HepG2 (cell line): ENCODE results near the gene UNC13D. TPM values are rescaled to one million over a fixed set of nuclear protein-coding genes. Genes with fewer than 3 reads are reported as not detected.

Source experiments
- ATAC-seq: fragments of 200-7000 bp; cut with Tn5 transposase; 3 replicates; pipeline ENCODE4 v1.9.1; 2020; ENCODE audit warnings: mild to moderate bottlenecking, moderate library complexity
- BruUV-seq: library from RNA; stranded (reverse); fragments of 400-500 nt; replicated peaks from 2 replicates; lab custom pipeline; 2021; lab: Mats Ljungman, UMichigan
- CTCF ChIA-PET: fragments of 300-600 bp; formaldehyde crosslinking; extraction: SDS; loops from one replicate; lab custom pipeline; 2021; ENCODE audit warnings: low total read pairs, inconsistent platforms, low intra/inter-chr PET ratio; lab: Yijun Ruan, JAX
- POLR2A ChIA-PET: fragments of 350-600 bp; sonication (Branson Sonifier 250); formaldehyde crosslinking; loops from one replicate; lab custom pipeline; 2020; ENCODE audit warnings: antibody characterized with exemption, inconsistent platforms; lab: Yijun Ruan, JAX
- DNase-seq: peaks from one replicate; pipeline ENCODE4 v3.0.0-alpha.2; 2015; ENCODE audit warnings: low spot score
- FAIRE-seq: peaks from 3 replicates; lab custom pipeline; 2011; peaks lifted over from hg19 to GRCh38; lab: Jason Lieb, UNC
- H2AFZ ChIP-seq: one replicate; pipeline ENCODE4 v1.6.1; 2011; ENCODE audit warnings: low read length, inconsistent platforms
- H3K27ac ChIP-seq: fragments of 300-600 bp; 3 replicates; pipeline ENCODE4 v1.8.0; 2011; ENCODE audit warnings: mixed run types, mild to moderate bottlenecking, mixed read lengths, low read length, inconsistent platforms; ENCODE audit not compliant: insufficient read depth; ENCODE audit errors: extremely low read length
- H3K27me3 ChIP-seq, 2 experiments: fragments of 200-600 bp in 1 of 2; 2 replicates in 1 of 2; 3 replicates in 1 of 2; pipeline versions ENCODE4 v1.6.0 to v1.8.0; 2011; ENCODE audit warnings: low read length in 2 of 2, mild to moderate bottlenecking in 2 of 2, moderate library complexity in 2 of 2, inconsistent platforms in 1 of 2; ENCODE audit not compliant: insufficient read depth in 2 of 2, control insufficient read depth in 1 of 2
- H3K36me3 ChIP-seq, 2 experiments: fragments of 200-600 bp in 1 of 2; replicated peaks in 1 of 2; 2 replicates in 1 of 2; 3 replicates in 1 of 2; pipeline versions ENCODE4 v1.5.1 to v1.8.0; 2011; ENCODE audit warnings: low read length in 2 of 2, inconsistent platforms in 1 of 2; ENCODE audit not compliant: insufficient read depth in 2 of 2, control insufficient read depth in 1 of 2
- H3K4me1 ChIP-seq: 2 replicates; pipeline ENCODE4 v1.5.1; 2012; ENCODE audit warnings: low read length, inconsistent platforms; ENCODE audit not compliant: insufficient read depth
- H3K4me2 ChIP-seq: 2 replicates; pipeline ENCODE4 v1.6.0; 2011; ENCODE audit warnings: low read depth, low read length, inconsistent platforms
- H3K4me3 ChIP-seq, 3 experiments: fragments of 200-600 bp in 1 of 3; sonication (generic), shearing (Covaris generic) in 1 of 3; replicated peaks in 1 of 3; 2 replicates each; pipeline ENCODE4 v1.5.1; 2011 to 2016; ENCODE audit warnings: low read length in 3 of 3, inconsistent platforms in 2 of 3, low read depth in 2 of 3, mild to moderate bottlenecking in 2 of 3, control low read depth in 1 of 3, mixed read lengths in 1 of 3; ENCODE audit not compliant: insufficient read depth in 1 of 3
- H3K79me2 ChIP-seq: one replicate; pipeline ENCODE4 v1.6.1; 2011; ENCODE audit warnings: low read length, inconsistent platforms; ENCODE audit not compliant: insufficient read depth
- H3K9ac ChIP-seq: 2 replicates; pipeline ENCODE4 v1.6.0; 2011; ENCODE audit warnings: mild to moderate bottlenecking, low read depth, low read length, inconsistent platforms; ENCODE audit not compliant: insufficient read depth
- H3K9me3 ChIP-seq: 2 replicates; pipeline ENCODE4 v1.5.1; 2012; ENCODE audit warnings: mild to moderate bottlenecking, low read length
- H4K20me1 ChIP-seq: 2 replicates; pipeline ENCODE4 v1.6.0; 2011; ENCODE audit warnings: inconsistent platforms, mild to moderate bottlenecking, low read length, moderate library complexity; ENCODE audit not compliant: insufficient read depth
- AGO2 ChIP-seq: fragments of 200-400 bp; formaldehyde crosslinking; optimal IDR thresholded peaks from 2 replicates; pipeline ENCODE3; 2017; ENCODE audit warnings: mild to moderate bottlenecking, low read depth, low read length, moderate library complexity
- HDAC1 ChIP-seq: sonication (generic); formaldehyde crosslinking; IDR thresholded peaks from 2 replicates; pipeline ENCODE4 v1.5.1; 2020; ENCODE audit warnings: mild to moderate bottlenecking, missing genetic modification reagents
- HNRNPL ChIP-seq: fragments of 200-400 bp; formaldehyde crosslinking; IDR thresholded peaks from 2 replicates; pipeline ENCODE4 v1.6.1; 2017; ENCODE audit warnings: mild to moderate bottlenecking, low read depth, low read length
- KLF9 ChIP-seq: IDR thresholded peaks from 2 replicates; pipeline ENCODE4 v1.6.1; 2016; ENCODE audit warnings: low read depth
- PAX8 ChIP-seq: sonication (generic); formaldehyde crosslinking; IDR thresholded peaks from 2 replicates; pipeline ENCODE4 v1.8.0; 2022; ENCODE audit warnings: mild to moderate bottlenecking, missing genetic modification reagents, borderline replicate concordance
- PLRG1 ChIP-seq: fragments of 450-650 bp; conservative IDR thresholded peaks from 2 replicates; pipeline ENCODE4 v1.6.1; 2016
- RBFOX2 ChIP-seq: fragments of 200-400 bp; formaldehyde crosslinking; IDR thresholded peaks from 2 replicates; pipeline ENCODE4 v1.6.1; 2017; ENCODE audit warnings: low read depth, mild to moderate bottlenecking, low read length
- ZNF720 ChIP-seq: sonication (generic); formaldehyde crosslinking; IDR thresholded peaks from 2 replicates; pipeline ENCODE4 v1.4.0; 2020; ENCODE audit warnings: missing genetic modification reagents
- WGBS: methylation state at CpG from one replicate; pipeline ENCODE4 v1.1.6; 2017; ENCODE audit warnings: low lambda C conversion rate; 5-methylcytosine and 5-hydroxymethylcytosine counted together
- in situ Hi-C: cut with HindIII; loops from 2 replicates; pipeline ENCODE4 v1.10.0; 2017; ENCODE audit warnings: low pct_unique_long_range_greater_than_20kb; ENCODE audit not compliant: extremely low pct_ligation_motif_present
- intact Hi-C: fragments of 100-400 bp; cut with micrococcal nuclease; formaldehyde crosslinking; loops from one replicate; pipeline ENCODE4 v1.10.0; 2022; ENCODE audit not compliant: unreplicated experiment
- polyA plus RNA-seq, 8 experiments: library from polyadenylated mRNA; depleted of rRNA in 3 of 8; stranded (reverse) in 7 of 8; unstranded in 1 of 8; fragments of >200 nt; fragmentation: Illumina TruSeq in 4 of 8; extraction: Trizol in 4 of 8; gene quantifications; 2 replicates each; pipeline versions ENCODE4 v1.2.1 to v1.2.3, GENCODE V29; 2011 to 2016; ENCODE audit warnings: low read depth in 4 of 8, missing spikeins in 1 of 8, mixed read lengths in 1 of 8; ENCODE audit not compliant: insufficient read depth in 1 of 8
- total RNA-seq, 5 experiments: library from RNA; depleted of rRNA; stranded (reverse); fragments of >200 nt; fragmentation: Illumina TruSeq; extraction: Trizol; gene quantifications; 2 replicates each; pipeline ENCODE4 v1.2.3, GENCODE V29; 2016; ENCODE audit warnings: low read depth in 1 of 5
- TF ChIP-seq, protein P1 (sequence below): sonication (generic); formaldehyde crosslinking; IDR thresholded peaks from 2 replicates; pipeline ENCODE4 v1.5.0; 2020; ENCODE audit warnings: missing genetic modification reagents

UNC13D gene
- total and polyA plus RNA-seq, 2 of the 13 experiments (the other 11 are each of a cell fraction or from before 2014, with no cell fraction given) = 29.7 to 42.7 TPM

DNA sequence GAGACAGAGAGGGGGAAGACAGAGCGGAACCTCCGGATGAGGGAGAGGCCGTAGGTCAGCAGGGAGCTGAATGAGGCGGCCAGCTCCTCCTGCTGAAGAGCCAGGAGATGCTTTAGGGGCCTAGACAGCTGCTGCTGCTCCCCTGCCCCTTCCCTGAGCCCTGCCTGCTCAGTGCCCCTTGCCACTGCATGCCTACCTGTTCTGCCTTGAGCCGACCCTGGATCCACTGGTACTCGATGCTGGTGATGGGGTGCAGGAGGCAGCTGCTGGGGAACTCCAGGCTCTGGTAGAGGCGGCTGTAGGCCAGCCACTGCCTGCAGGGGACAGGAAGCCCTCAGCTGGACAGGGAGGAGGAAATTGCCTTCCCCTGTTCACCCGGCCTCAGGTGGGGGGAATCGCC lies 7.6 kb downstream of the UNC13D start:
- Histone ChIP-seq H3K36me3 (peaks cover 15 to 32% of the 10 kb centered on the region in 2 experiments; a peak in 4 of 5 replicates), H3K27ac (no peak overlapping the region), H2AFZ (no peak overlapping the region), H4K20me1 (no peaks in the 10 kb centered on the region), H3K9ac (no peak overlapping the region), H3K9me3 (no peaks in the 10 kb centered on the region), H3K4me3 (no peak overlapping the region), H3K79me2 (no peaks in the 10 kb centered on the region), H3K27me3 (no peaks in the 10 kb centered on the region), H3K4me1 (no peaks in the 10 kb centered on the region), H3K4me2 (no peak overlapping the region)
- ChIA-PET POLR2A (interaction anchor here (0.8 to 2.6 kb wide), 3 partner anchors 9 to 57 kb away, joined by 3 to 8 read pairs (median 7); partner anchors contain the start of gene WBP2), CTCF (no interaction called here)
- ATAC-seq (no peak), DNase-seq (no peak), FAIRE-seq (no peak)
- no TSS peak for BruUV-seq
- intact Hi-C loops (no loop called here), in situ Hi-C loops (no loop called here)
- 91% methylated on average over 6 of the region's 9 CpGs for WGBS
- peak; percentile 30; the same call in 1 of the 2 replicates for TF ChIP-seq RBFOX2
- TF ChIP-seq PLRG1 = no peak
- TF ChIP-seq, protein P1, sequence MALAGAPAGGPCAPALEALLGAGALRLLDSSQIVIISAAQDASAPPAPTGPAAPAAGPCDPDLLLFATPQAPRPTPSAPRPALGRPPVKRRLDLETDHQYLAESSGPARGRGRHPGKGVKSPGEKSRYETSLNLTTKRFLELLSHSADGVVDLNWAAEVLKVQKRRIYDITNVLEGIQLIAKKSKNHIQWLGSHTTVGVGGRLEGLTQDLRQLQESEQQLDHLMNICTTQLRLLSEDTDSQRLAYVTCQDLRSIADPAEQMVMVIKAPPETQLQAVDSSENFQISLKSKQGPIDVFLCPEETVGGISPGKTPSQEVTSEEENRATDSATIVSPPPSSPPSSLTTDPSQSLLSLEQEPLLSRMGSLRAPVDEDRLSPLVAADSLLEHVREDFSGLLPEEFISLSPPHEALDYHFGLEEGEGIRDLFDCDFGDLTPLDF (CRISPR knock-in tag) = no peak
- TF ChIP-seq AGO2 = peak; percentile 71
- TF ChIP-seq HDAC1 (CRISPR knock-in tag) = no peak
- no peak for TF ChIP-seq ZNF720 (CRISPR knock-in tag)
- no peak for TF ChIP-seq PAX8

DNA sequence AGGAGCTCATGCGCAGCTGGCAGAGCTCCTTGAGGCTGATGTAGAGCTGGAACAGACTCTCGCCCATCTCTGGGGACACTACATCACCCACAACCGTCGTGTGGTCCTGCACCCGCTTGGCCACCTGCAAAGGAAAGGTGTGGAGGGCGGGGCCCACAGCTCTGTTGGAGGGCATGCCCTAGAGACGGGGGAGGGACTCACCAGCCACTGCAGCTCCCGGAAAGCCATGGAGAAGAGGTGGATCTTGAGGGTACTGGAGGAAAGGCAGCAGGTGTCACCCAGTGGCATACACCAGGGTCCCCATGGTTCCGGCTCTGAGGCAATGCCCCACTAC lies 8.6 kb downstream of the UNC13D start:
- ChIA-PET CTCF (no interaction called here), POLR2A (interaction anchor here (1.1 to 3.2 kb wide), 5 partner anchors 9 to 56 kb away, joined by 4 to 15 read pairs (median 8); partner anchors contain the start of genes UNC13D and WBP2)
- Histone ChIP-seq H3K27me3 (no peaks in the 10 kb centered on the region), H3K79me2 (no peaks in the 10 kb centered on the region), H3K9ac (no peak overlapping the region), H3K9me3 (no peaks in the 10 kb centered on the region), H2AFZ (no peak overlapping the region), H4K20me1 (no peaks in the 10 kb centered on the region)
- no peak for DNase-seq
- intact Hi-C loops = no loop called here
- no peak for ATAC-seq
- WGBS = 100% methylated on average over 6 of the region's 9 CpGs
- TF ChIP-seq KLF9 (no peak), HNRNPL (0 out of 2 replicates have a peak, but pooled peaks have one; percentile 21)
- TF ChIP-seq, all 625 proteins: peak for 1
- in situ Hi-C loops = no loop called here
- H3K4me1 ChIP-seq = no peaks in the 10 kb centered on the region
- H3K36me3 ChIP-seq = peaks cover 19 to 33% of the 10 kb centered on the region in 2 experiments; a peak in 4 of 5 replicates
- no peak overlapping the region for H3K4me3 ChIP-seq
- no peak overlapping the region for H3K4me2 ChIP-seq
- no peak overlapping the region for H3K27ac ChIP-seq
- FAIRE-seq = no peak
- BruUV-seq = no TSS peak
